Esophagus muscularis mucosa (tissue), 4 donors: ENCODE results near the gene TMEM8B.

ENCODE experiments used
- EP300 ChIP-seq: sonication (generic); formaldehyde crosslinking; IDR thresholded peaks from one replicate; pipeline ENCODE4 v1.6.1; 2017; ENCODE audit warnings: antibody characterized with exemption
- POLR2A ChIP-seq: fragments of 450-650 bp; IDR thresholded peaks from one replicate; pipeline ENCODE4 v1.6.1; 2017; ENCODE audit warnings: antibody characterized with exemption, moderate library complexity, mild to moderate bottlenecking, low read depth
- POLR2AphosphoS5 ChIP-seq, 2 donors: sonication (generic); formaldehyde crosslinking; IDR thresholded peaks; one replicate each; pipeline ENCODE4 v1.6.1; 2017; ENCODE audit warnings: antibody characterized with exemption in 2 of 2
- TF ChIP-seq, protein P1 (sequence below), 3 experiments: fragments of 200-600 bp in 2 of 3; fragments of 450-650 bp in 1 of 3; sonication (generic) in 2 of 3; IDR thresholded peaks; one replicate each; pipeline ENCODE4 v1.5.1; 2017 to 2019; ENCODE audit warnings: antibody characterized with exemption in 3 of 3, mild to moderate bottlenecking in 2 of 3, moderate library complexity in 1 of 3

DNA sequence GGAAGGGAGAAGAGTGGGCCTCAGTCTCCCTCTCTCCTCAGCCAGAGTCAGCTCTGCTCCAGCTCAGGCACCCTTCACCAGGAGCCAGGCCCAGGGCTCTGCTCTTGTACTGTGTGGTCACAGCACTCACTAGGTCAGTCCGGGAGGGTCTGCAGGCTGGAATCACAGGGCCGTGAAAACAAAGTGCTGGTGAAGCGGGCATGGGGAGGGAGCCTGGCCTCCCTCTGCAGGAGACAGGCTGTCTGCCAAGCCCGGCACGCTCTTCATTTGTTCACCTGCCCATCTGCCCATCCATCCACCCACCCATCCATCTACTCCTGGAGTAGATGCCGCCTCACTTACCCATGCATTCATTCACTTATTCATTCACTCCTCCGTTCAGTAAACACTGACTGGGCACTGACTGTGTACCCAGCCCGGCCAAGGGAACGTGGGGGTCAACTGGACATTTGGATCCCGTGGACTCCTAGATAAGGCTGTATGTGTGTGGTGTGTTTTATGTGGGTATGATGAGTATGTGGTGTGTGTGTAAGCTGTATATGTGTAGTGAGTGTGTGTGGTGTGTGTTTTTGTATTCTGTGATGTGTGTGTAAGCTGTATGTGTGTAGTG is 83.9 kb downstream of the TMEM8B start:
- TF ChIP-seq POLR2A = no peak
- TF ChIP-seq, protein P1, sequence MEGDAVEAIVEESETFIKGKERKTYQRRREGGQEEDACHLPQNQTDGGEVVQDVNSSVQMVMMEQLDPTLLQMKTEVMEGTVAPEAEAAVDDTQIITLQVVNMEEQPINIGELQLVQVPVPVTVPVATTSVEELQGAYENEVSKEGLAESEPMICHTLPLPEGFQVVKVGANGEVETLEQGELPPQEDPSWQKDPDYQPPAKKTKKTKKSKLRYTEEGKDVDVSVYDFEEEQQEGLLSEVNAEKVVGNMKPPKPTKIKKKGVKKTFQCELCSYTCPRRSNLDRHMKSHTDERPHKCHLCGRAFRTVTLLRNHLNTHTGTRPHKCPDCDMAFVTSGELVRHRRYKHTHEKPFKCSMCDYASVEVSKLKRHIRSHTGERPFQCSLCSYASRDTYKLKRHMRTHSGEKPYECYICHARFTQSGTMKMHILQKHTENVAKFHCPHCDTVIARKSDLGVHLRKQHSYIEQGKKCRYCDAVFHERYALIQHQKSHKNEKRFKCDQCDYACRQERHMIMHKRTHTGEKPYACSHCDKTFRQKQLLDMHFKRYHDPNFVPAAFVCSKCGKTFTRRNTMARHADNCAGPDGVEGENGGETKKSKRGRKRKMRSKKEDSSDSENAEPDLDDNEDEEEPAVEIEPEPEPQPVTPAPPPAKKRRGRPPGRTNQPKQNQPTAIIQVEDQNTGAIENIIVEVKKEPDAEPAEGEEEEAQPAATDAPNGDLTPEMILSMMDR (IDR thresholded peaks at IDR 0.05) = no peak
- TF ChIP-seq EP300 = no peak
- no peak for TF ChIP-seq POLR2AphosphoS5 (IDR thresholded peaks at IDR 0.05)
